Mesodermal cell (in vitro differentiated cells): Measurements from ENCODE around the gene CDH1.

Experiments
- H3K27ac ChIP-seq: 2 replicates; pipeline ENCODE4 v1.7.0; 2013; ENCODE audit warnings: mild to moderate bottlenecking, low read depth, low read length, moderate library complexity; ENCODE audit not compliant: severe bottlenecking
- H3K36me3 ChIP-seq: 2 replicates; pipeline ENCODE4 v1.7.1; 2013; ENCODE audit warnings: mild to moderate bottlenecking, low read length, moderate library complexity; ENCODE audit not compliant: control insufficient read depth, insufficient read depth
- H3K4me1 ChIP-seq: one replicate; pipeline ENCODE4 v1.7.1; 2013; ENCODE audit warnings: mild to moderate bottlenecking, low read length; ENCODE audit not compliant: insufficient read depth, control insufficient read depth, poor library complexity, severe bottlenecking
- H3K4me3 ChIP-seq: 2 replicates; pipeline ENCODE4 v1.7.0; 2013; ENCODE audit warnings: low read length, control low read depth, mild to moderate bottlenecking; ENCODE audit not compliant: insufficient read depth, poor library complexity, severe bottlenecking; ENCODE audit errors: extremely low read depth
- H3K9me3 ChIP-seq: 2 replicates; pipeline ENCODE4 v1.7.1; 2013; ENCODE audit warnings: mild to moderate bottlenecking, low read length, moderate library complexity; ENCODE audit not compliant: control insufficient read depth
- WGBS, 2 experiments: methylation state at CpG; one replicate each; pipeline ENCODE4 v1.1.5; 2013; ENCODE audit warnings: missing lambda C conversion rate in 2 of 2; ENCODE audit not compliant: insufficient coverage in 2 of 2; 5-methylcytosine and 5-hydroxymethylcytosine counted together

Gene CDH1

DNA sequence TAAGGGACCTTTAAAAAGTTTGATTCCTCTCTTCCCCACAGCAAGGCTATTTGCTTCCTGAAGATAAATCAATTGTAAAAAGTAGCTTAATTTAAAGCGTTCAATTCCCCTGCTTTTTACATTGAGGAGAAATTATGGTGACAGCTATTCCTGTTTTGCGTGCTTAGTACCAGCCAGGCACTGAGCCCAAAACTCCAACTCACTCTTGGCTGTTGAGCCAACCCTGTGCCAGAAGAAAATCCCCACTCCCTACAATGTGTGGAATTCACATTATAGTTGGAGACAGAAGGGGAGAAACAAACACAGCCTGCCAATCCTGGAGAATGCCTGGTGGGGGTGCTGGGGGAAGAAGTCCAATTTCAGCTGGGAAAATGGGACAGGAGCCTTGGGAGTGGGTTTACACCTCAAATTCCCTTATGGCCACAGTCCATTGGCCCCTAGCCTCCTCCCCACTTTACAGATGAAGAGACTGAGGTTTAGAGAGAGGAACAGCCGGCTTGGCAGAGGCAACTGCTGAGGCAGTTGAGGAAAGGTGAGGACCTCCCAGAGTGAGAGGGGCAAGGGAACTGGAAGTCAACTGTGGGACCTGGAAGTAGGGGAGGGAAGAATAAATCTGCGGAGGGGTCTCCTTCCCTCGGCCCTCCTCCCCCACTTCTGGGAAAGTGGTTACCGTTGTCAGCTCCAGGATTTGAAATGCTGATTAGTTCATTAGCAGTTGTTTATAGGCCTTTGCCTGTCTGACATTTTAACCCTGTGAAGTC lies 26.1 kb downstream of the CDH1 start:
- Histone ChIP-seq H3K9me3 (no peaks in the 10 kb centered on the region), H3K4me3 (no peak overlapping the region), H3K27ac (no peak overlapping the region), H3K36me3 (no peaks in the 10 kb centered on the region), H3K4me1 (peaks cover 14% of the 10 kb centered on the region)
- WGBS, 2 experiments = 20% methylated on average over 1 of the region's 6 CpGs; no CpG with 5 or more reads in 1 of the 2 experiments

GRCh38 chr16:68764862-68765261 lies 27.8 kb downstream of the CDH1 start:
- 91 to 92% methylated on average over 5 of the region's 8 CpGs for WGBS, 2 experiments
- H3K27ac ChIP-seq = no peak overlapping the region
- H3K4me1 ChIP-seq = peaks cover 14% of the 10 kb centered on the region
- no peak overlapping the region for H3K4me3 ChIP-seq
- H3K36me3 ChIP-seq = no peaks in the 10 kb centered on the region
- no peaks in the 10 kb centered on the region for H3K9me3 ChIP-seq

DNA sequence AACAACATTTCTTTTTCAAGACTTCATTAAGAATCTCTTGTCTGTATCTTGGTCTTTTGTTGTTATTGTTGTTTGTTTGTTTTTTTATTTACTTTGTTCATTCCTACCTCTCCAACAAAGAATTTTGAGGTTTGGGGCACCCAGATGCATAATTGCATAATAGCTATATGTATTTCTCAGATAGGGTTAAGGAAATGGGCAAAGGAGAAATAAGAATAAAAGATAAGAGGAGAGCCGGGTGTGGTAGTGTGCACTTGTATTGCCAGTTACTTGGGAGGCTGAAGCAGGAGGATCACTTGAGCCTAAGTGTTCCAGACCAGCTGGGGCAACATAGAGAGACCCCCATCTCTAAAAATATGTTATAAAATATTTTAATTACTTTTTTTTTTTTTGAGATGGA lies 30.5 kb downstream of the CDH1 start:
- Histone ChIP-seq H3K4me1 (peaks cover 9% of the 10 kb centered on the region), H3K9me3 (no peaks in the 10 kb centered on the region), H3K36me3 (no peaks in the 10 kb centered on the region), H3K27ac (no peak overlapping the region), H3K4me3 (no peak overlapping the region)
- WGBS, 2 experiments = 100% methylated on average over 1 of the region's 1 CpG; no CpG with 5 or more reads in 1 of the 2 experiments

DNA sequence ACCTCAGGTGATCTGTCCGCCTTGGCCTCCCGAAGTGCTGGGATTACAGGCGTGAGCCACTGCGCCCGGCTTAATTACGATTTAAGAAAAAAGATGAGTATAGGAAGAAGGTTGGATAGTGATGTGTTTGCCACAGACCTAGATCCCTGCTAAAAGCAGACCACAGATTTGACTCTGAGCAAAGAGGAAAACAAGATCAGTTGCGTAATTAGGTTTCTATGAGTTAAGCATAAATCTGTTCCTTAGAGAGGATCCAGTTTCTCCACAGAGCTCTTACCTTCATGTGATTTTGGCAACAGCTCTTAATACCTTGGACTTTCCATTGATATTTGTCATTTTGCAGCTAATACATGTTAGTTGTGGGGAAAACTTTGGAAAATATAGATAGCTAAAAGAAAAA lies 31.1 kb downstream of the CDH1 start:
- H3K27ac ChIP-seq = no peak overlapping the region
- WGBS, 2 experiments = 77 to 92% methylated on average over 6 to 7 of the region's 7 CpGs
- no peaks in the 10 kb centered on the region for H3K36me3 ChIP-seq
- H3K9me3 ChIP-seq = no peaks in the 10 kb centered on the region
- H3K4me1 ChIP-seq = peaks cover 6% of the 10 kb centered on the region
- H3K4me3 ChIP-seq = no peak overlapping the region

DNA sequence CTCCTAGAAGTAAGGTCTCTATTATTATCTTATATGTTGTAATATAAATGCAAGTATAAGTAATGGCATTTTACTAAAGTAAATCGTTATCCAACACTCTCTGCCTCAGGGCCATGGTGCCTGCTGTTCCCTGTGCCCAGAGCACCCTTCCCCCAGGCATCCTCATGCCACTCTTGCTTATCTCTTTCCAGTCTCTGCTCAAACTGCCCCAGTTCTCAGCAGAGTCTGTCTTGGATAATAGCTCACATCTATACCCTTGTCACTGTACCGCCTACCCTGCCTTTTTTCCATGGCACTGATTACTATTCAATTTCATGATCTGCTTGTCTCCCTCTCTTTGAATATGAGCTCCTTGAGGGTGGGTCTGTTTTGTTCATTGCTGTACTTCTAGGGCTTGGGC lies 31.7 kb downstream of the CDH1 start:
- Histone ChIP-seq H3K36me3 (no peaks in the 10 kb centered on the region), H3K4me3 (no peak overlapping the region), H3K4me1 (peaks cover 2% of the 10 kb centered on the region), H3K27ac (no peak overlapping the region), H3K9me3 (no peaks in the 10 kb centered on the region)
- 100% methylated on average over 1 of the region's 2 CpGs; no CpG with 5 or more reads in 1 of the 2 experiments for WGBS, 2 experiments

DNA sequence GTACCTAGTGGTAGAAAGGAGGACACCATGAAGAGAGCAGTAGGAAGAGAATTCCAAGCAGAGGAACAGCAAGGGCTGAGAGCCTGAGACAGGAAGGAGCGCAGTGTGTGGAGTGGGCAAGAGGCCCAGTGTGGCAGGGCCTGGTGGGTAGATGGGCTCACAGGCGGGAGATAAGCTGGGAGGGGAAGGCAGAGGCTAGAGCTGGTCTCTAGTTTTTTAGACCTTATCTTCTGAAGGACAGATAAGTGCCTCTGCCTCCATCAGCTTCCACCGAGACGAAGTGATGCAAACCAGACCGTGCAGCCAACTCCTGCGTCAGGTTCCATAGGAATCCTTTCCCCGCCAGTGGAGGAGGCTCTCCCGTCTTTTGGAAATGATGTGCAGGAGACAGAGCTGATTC lies 33.6 kb downstream of the CDH1 start:
- WGBS, 2 experiments = 89 to 91% methylated on average over 5 to 8 of the region's 8 CpGs
- no peaks in the 10 kb centered on the region for H3K4me1 ChIP-seq

DNA sequence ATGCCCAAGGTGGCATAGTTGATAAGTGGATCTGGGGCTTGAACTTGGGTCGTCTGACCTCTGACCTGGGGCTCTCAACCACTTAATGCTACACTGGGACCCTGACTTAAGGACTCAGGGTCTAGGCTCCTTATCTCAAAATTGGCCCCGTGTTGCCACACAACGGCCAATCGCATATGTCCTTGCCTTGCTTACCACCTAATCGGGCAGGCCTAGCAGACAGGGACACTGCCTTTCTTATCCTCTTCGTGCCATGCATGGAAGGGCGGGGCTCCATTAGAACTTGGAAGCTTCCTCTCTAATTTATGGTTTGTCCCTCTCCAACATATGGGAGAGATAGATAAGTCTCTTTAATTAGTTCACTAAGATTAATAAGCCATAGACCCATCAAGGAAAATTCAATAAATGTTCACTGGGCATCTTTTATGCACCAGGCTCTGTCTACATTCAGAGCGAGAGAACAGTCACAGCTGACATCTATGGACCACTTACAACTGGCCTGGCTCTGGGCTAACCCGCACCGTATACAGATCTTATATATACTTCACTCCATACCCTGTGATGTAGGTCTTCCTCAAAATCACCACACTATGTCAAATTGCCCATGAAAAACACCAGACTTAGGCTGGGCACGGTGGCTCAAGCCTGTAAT lies 35.1 kb downstream of the CDH1 start:
- no peak overlapping the region for H3K4me3 ChIP-seq
- H3K27ac ChIP-seq = no peak overlapping the region
- H3K36me3 ChIP-seq = no peaks in the 10 kb centered on the region
- no peaks in the 10 kb centered on the region for H3K9me3 ChIP-seq
- 90% methylated on average over 9 of the region's 11 CpGs for WGBS, 2 experiments
- H3K4me1 ChIP-seq = no peaks in the 10 kb centered on the region

More for the DNA sequence above, 33.6 kb downstream of the CDH1 start:
- Histone ChIP-seq H3K9me3 (no peaks in the 10 kb centered on the region), H3K4me3 (no peak overlapping the region), H3K27ac (no peak overlapping the region), H3K36me3 (no peaks in the 10 kb centered on the region)

DNA sequence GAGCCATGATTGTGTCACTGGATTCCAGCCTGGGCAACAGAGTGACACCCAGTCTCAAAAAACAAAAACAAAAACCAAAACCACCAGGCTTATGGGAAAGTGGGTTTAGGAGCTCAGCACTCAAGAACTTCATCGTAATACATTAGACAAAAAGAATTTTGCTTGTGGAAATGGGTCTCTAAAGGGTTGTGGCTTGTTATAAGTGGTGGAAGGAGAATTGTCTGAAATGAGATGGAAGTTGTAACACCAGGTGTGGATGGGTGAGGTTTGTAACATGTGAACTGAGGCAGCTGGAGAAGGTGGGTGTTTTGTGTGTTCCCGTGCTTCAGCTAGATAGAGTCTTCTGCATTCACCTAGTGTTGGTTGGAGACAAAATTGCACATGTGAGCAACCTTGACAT lies 35.8 kb downstream of the CDH1 start:
- no peaks in the 10 kb centered on the region for H3K4me1 ChIP-seq
- H3K27ac ChIP-seq = no peak overlapping the region
- H3K4me3 ChIP-seq = no peak overlapping the region
- H3K9me3 ChIP-seq = no peaks in the 10 kb centered on the region
- H3K36me3 ChIP-seq = no peaks in the 10 kb centered on the region
- whole genome bisulfite sequencing, 2 experiments = 100% methylated on average over 1 of the region's 2 CpGs; no CpG with 5 or more reads in 1 of the 2 experiments

DNA sequence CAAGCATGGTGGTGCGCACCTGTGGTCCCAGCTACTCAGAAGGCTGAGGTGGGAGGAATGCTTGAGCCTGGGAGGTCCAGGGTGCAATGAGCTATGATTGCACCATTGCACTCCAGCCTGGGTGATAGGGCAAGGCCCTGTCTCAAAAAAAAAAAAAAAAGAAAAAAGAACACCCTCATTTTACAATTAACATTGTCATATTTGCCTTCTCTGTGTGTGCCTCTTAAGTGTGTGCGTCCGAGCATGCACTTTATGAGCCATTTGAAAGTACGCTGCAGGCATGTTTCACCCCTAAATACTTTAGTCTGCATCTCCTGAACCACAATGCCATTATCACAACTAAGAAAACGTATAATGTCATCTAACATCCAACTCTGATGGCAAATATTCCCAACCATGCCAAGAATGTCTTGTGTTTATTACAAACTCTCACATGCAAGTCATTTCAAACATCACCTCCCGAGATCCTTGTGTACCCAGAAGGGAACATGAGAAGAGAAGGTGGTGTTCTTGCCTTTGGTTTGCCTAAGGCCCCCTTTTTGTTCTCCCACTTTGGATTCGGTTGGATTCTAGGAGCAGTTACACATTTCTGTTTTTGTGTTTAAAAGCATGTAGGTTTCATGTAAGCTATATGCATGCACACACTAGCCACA lies 38.0 kb downstream of the CDH1 start:
- Histone ChIP-seq H3K4me3 (no peak overlapping the region), H3K27ac (no peak overlapping the region), H3K4me1 (no peaks in the 10 kb centered on the region), H3K9me3 (no peaks in the 10 kb centered on the region), H3K36me3 (no peaks in the 10 kb centered on the region)
- 93 to 95% methylated on average over 5 of the region's 7 CpGs for WGBS, 2 experiments

DNA sequence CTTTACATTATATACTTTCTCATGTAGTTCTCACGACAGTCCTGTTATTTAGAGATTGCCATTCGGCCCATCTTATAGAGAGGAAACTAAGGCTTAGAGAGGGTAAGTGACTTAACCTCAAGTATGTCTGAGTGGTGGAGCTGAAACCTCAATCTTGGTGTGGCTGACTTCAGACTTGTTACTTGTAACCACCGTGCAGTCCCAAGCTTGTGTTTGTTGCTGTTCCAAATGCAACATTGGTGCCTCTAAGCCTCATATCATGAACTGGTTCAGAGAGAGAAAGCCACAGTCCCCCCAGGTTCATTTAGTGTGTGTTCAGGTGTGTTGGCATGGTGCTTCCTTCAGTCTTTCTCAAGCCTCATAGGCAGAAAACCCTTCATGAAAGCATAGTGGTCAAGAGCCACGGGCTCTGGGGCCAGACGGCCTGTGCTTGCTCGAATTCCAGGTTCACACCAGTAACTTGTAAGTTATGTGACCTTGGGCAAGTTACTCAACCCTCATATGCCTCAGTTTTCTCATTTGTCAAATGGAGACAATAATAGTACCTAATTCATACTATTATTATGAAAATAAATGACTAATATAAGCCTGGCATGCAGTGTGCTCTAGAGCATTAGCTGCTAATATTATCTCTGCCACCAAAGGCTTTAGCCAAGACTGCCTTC lies 39.9 kb downstream of the CDH1 start:
- WGBS, 2 experiments = 83 to 96% methylated on average over 4 to 6 of the region's 6 CpGs
- Histone ChIP-seq H3K4me3 (no peak overlapping the region), H3K9me3 (no peaks in the 10 kb centered on the region), H3K36me3 (no peaks in the 10 kb centered on the region), H3K27ac (no peak overlapping the region), H3K4me1 (no peaks in the 10 kb centered on the region)
